ENCODE results near the gene PCDH19.
"Not testable (repeated sequence)": the region's sequence is repeated elsewhere in the genome, so short reads cannot be mapped to it uniquely, and the experiment has no call there.

GRCh38 chrX:100441321-100441720 lies 31.2 kb upstream of the PCDH19 start:
- not testable (repeated sequence) for TF ChIP-seq POLR2A, CTCF (IDR thresholded peaks at IDR 0.05)

All from tibial nerve (tissue), 3 donors.